Measurements from ENCODE around the gene BTBD17.

DNA sequence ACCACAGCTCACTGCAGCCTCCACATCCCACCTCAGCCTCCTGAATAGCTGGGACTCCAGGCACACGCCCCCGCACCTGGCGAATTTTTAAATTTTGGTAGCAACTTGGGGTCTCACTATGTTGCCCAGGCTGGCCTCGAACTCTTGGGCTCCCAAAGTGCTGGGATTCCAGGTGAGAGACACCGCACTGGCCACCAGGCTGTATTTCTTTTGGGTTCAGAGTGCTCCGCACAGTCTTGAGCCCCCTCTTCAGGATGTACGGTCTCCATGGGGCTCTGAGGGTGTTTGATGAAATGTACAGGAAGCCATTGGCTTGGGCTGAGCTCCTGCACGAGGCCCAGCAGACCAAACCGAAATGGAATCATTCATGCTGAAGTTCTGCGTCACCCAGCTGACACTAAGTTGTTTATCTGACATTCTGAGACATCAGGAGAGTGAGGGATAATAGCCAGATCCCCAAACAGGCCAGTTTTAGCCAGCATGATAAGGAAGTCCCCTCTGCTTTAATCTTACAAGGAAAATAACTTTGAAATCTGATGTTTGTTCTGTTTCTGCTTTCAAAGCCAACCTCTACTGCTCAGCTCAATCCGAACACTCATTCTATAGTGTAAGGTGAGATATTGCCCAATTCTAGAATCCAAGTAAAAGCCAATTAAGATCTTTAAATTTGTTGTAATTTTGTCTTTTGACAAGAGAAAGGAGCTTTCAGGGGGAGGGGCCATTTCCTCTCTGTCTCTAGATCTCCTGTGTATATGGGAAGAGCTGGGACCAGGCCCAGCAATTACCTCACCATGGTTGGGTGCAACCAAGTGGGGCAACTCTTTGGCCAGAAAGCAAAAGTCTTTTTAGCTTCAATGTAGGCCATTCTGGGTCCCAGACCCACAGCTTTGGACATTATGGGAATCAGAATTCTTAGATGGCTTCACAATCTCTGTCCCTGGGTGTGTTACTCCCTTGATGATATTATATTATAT is 29.3 kb upstream of the BTBD17 start:
- no peak for TF ChIP-seq POLR2AphosphoS5 (IDR thresholded peaks at IDR 0.05; ENCODE audit: low read depth, low read length)
- TF ChIP-seq, protein P1, sequence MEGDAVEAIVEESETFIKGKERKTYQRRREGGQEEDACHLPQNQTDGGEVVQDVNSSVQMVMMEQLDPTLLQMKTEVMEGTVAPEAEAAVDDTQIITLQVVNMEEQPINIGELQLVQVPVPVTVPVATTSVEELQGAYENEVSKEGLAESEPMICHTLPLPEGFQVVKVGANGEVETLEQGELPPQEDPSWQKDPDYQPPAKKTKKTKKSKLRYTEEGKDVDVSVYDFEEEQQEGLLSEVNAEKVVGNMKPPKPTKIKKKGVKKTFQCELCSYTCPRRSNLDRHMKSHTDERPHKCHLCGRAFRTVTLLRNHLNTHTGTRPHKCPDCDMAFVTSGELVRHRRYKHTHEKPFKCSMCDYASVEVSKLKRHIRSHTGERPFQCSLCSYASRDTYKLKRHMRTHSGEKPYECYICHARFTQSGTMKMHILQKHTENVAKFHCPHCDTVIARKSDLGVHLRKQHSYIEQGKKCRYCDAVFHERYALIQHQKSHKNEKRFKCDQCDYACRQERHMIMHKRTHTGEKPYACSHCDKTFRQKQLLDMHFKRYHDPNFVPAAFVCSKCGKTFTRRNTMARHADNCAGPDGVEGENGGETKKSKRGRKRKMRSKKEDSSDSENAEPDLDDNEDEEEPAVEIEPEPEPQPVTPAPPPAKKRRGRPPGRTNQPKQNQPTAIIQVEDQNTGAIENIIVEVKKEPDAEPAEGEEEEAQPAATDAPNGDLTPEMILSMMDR (IDR thresholded peaks at IDR 0.05 in 2 of 3, conservative IDR thresholded peaks at IDR 0.05 in 1 of 3; ENCODE audit: borderline replicate concordance in 1 of 3, insufficient read depth in 1 of 3, low read depth in 2 of 3, low read length in 2 of 3): no peak
- TF ChIP-seq, protein P2, sequence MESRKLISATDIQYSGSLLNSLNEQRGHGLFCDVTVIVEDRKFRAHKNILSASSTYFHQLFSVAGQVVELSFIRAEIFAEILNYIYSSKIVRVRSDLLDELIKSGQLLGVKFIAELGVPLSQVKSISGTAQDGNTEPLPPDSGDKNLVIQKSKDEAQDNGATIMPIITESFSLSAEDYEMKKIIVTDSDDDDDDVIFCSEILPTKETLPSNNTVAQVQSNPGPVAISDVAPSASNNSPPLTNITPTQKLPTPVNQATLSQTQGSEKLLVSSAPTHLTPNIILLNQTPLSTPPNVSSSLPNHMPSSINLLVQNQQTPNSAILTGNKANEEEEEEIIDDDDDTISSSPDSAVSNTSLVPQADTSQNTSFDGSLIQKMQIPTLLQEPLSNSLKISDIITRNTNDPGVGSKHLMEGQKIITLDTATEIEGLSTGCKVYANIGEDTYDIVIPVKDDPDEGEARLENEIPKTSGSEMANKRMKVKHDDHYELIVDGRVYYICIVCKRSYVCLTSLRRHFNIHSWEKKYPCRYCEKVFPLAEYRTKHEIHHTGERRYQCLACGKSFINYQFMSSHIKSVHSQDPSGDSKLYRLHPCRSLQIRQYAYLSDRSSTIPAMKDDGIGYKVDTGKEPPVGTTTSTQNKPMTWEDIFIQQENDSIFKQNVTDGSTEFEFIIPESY (IDR thresholded peaks at IDR 0.05; ENCODE audit: extremely low read depth, insufficient replicate concordance, low read length): no peak
- no peak for TF ChIP-seq ZNF274 (IDR thresholded peaks at IDR 0.05; ENCODE audit: low read depth, low read length)
- no peak for TF ChIP-seq EZH2 (IDR thresholded peaks at IDR 0.05)
- no peak for TF ChIP-seq POLR2A (IDR thresholded peaks at IDR 0.05; ENCODE audit: borderline replicate concordance, extremely low read depth, insufficient read depth, insufficient read length)
- TF ChIP-seq, protein P3, sequence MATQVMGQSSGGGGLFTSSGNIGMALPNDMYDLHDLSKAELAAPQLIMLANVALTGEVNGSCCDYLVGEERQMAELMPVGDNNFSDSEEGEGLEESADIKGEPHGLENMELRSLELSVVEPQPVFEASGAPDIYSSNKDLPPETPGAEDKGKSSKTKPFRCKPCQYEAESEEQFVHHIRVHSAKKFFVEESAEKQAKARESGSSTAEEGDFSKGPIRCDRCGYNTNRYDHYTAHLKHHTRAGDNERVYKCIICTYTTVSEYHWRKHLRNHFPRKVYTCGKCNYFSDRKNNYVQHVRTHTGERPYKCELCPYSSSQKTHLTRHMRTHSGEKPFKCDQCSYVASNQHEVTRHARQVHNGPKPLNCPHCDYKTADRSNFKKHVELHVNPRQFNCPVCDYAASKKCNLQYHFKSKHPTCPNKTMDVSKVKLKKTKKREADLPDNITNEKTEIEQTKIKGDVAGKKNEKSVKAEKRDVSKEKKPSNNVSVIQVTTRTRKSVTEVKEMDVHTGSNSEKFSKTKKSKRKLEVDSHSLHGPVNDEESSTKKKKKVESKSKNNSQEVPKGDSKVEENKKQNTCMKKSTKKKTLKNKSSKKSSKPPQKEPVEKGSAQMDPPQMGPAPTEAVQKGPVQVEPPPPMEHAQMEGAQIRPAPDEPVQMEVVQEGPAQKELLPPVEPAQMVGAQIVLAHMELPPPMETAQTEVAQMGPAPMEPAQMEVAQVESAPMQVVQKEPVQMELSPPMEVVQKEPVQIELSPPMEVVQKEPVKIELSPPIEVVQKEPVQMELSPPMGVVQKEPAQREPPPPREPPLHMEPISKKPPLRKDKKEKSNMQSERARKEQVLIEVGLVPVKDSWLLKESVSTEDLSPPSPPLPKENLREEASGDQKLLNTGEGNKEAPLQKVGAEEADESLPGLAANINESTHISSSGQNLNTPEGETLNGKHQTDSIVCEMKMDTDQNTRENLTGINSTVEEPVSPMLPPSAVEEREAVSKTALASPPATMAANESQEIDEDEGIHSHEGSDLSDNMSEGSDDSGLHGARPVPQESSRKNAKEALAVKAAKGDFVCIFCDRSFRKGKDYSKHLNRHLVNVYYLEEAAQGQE (IDR thresholded peaks at IDR 0.05; ENCODE audit: low read depth): no peak
- TF ChIP-seq, protein P4, sequence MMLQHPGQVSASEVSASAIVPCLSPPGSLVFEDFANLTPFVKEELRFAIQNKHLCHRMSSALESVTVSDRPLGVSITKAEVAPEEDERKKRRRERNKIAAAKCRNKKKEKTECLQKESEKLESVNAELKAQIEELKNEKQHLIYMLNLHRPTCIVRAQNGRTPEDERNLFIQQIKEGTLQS (IDR thresholded peaks at IDR 0.05): no peak
- no peak for TF ChIP-seq SIN3A (IDR thresholded peaks at IDR 0.05; ENCODE audit: low read depth)
- TF ChIP-seq JUND (IDR thresholded peaks at IDR 0.05): no peak
- no peak for TF ChIP-seq ZFX (IDR thresholded peaks at IDR 0.05)

Measured in HCT116 (cell line).